Fibroblast of pulmonary artery (primary cell): ENCODE data around the gene COBLL1.
"Not testable (repeated sequence)": the region's sequence is repeated elsewhere in the genome, so short reads cannot be mapped to it uniquely, and the experiment has no call there.

Experiments
- DNase-seq: peaks from one replicate; pipeline ENCODE4 v3.0.0-alpha.2; 2010; ENCODE audit warnings: low read depth
- H3K4me3 ChIP-seq: replicated peaks from 2 replicates; pipeline ENCODE4 v1.5.1; 2011; ENCODE audit warnings: low read depth, mild to moderate bottlenecking, control low read depth, low read length, moderate library complexity
- TF ChIP-seq, protein P1 (sequence below): IDR thresholded peaks from 2 replicates; pipeline ENCODE4 v1.5.1; 2011; ENCODE audit warnings: mild to moderate bottlenecking, control low read depth, low read length, inconsistent platforms; ENCODE audit errors: missing control alignments

COBLL1 gene

DNA sequence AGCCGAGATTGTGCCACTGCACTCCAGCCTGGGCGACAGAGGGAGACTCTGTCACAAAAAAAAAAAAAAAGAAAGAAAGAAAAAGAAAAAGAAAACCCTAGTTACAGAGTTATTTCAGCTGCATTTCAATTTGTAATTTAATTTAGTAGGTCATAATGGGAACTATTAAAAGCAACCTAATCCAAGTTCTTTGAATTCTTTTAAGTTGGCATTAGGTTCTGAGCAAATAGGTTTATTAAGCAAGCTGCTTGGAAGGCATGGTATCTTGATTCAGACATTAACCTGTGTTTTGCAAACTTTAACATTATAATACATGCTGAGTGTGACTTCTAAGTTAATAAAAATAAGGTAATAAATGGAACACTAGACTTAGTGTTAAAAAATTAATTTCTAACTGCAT lies 29.8 kb upstream of the COBLL1 start:
- H3K4me3 ChIP-seq, result no peak overlapping the region
- TF ChIP-seq, protein P1, sequence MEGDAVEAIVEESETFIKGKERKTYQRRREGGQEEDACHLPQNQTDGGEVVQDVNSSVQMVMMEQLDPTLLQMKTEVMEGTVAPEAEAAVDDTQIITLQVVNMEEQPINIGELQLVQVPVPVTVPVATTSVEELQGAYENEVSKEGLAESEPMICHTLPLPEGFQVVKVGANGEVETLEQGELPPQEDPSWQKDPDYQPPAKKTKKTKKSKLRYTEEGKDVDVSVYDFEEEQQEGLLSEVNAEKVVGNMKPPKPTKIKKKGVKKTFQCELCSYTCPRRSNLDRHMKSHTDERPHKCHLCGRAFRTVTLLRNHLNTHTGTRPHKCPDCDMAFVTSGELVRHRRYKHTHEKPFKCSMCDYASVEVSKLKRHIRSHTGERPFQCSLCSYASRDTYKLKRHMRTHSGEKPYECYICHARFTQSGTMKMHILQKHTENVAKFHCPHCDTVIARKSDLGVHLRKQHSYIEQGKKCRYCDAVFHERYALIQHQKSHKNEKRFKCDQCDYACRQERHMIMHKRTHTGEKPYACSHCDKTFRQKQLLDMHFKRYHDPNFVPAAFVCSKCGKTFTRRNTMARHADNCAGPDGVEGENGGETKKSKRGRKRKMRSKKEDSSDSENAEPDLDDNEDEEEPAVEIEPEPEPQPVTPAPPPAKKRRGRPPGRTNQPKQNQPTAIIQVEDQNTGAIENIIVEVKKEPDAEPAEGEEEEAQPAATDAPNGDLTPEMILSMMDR, result no peak
- DNase-seq, result no peak

DNA sequence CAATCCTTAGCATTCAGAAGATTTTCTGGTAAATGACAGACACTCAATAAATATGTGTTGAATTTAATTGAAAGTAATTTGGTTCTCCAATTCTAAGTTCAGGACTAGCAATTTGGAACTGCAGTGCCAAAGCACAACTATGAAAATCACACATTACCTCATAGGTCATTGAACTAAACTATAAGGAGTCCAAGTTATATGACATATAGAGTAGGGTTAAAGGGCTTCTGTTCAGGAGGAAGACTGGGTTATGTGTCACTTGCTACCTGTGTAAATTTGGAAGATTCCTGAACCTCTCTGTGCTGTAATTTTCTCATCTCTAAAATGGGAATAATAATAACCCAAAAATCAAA lies 27.8 kb upstream of the COBLL1 start:
- TF ChIP-seq, protein P1, result no peak
- H3K4me3 ChIP-seq, result no peak overlapping the region
- no peak for DNase-seq

DNA sequence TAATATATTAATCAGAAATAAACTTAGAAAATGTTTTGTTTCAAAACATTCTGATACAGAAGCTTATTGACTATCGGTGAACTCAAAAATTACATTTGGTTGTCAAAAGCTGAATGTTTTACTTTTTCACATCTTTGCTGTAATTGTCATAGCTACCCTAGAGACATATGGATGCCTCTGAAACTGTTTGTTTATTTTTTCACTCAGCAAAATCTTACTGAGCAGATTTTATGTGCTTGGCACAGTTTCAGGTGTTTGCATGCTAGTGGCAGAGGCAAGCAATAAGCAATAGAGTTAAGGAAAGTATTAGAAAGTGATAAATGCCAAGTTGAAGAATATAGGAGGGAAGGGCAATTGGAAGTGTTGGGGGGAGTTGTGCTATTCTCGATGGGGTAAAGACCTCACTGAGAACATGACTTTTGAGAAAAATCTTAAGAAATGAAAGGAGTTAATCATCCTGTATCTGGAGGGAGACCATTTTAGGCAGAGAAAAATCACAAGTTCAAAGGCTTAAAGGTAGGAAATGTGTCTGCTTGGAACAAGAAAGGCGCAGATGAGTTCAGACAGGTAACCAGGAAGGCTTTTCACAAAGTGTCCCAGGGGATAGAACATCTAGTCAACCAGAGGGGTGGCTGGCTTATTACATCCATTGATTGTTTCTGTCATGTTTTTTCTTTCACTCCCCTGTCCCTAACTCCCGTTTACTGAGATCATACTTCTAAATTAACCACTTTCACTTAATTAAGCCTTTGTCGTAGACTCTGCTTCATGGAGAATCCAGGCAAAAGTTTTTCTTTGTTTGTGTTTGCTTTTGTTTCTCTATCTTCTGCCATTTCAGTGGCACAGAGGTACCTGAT lies 27.2 kb upstream of the COBLL1 start:
- no peak for DNase-seq
- no peak overlapping the region for H3K4me3 ChIP-seq
- TF ChIP-seq, protein P1, result no peak

DNA sequence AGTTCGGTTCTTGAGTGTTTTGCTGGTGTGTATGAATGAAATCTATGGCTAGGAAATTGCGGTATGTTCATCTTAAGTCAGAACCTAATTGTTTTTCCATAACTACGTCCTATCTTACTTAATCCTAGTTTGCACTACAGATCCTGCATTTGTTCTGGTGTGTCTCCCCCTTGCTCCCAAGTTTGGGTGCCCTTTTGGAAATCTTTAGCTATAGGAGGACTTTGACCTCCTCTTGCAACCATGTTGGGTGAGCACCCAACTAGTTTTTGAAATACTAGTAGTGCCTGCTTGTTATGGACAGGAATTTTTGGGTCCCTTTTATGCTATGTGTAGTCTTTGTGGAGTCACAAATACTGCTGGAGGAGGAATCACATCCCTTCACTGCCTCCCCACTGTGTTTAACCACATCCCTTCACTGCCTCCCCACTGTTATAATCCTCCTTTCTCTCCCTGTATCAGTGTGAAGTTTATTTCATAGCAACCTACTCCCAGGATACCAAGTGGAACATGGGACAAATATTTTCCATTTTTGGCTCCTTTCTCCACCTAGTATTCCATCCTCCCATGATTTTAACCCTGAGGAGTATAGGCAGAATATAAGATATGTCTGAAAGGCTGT lies 26.3 kb upstream of the COBLL1 start:
- TF ChIP-seq, protein P1, result no peak
- H3K4me3 ChIP-seq, result no peak overlapping the region
- DNase-seq, result no peak

DNA sequence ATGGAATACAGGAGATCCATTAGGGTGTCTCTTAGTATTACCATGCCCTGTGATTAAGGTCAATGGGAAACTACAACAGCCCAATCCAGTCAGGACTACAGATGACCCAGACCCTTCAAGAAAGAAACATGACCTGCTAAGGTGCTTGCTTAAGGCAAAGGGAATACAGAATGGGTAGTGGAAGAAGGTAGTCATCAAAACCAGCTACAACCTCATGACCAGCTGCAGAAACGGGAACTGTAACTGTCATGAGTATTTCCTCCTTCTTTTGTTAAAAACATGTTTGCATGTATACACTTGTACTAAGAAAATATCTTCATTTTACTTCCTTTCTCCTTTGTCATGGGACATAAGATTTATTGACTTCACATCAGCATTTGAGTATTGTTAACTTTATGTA lies 24.8 kb upstream of the COBLL1 start:
- DNase-seq, H3K4me3 ChIP-seq: not testable (repeated sequence)

DNA sequence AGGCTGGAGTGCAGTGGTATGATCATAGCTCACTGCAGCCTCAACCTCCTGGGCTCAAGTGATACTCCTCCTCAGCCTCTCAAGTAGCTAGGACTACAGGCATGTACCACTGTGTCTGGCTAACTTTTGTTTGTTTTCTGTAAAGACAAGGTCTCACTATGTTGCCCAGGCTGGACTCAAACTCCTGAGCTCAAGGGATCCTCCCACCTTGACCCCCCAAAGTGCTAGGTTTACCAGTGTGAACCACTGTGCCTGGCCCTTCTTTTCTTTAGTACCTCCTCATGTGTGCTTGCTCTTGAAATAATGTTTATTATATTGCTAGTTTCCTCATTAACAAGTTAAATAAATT lies 19.0 kb upstream of the COBLL1 start:
- TF ChIP-seq, protein P1, result no peak
- H3K4me3 ChIP-seq, result no peak overlapping the region
- no peak for DNase-seq

DNA sequence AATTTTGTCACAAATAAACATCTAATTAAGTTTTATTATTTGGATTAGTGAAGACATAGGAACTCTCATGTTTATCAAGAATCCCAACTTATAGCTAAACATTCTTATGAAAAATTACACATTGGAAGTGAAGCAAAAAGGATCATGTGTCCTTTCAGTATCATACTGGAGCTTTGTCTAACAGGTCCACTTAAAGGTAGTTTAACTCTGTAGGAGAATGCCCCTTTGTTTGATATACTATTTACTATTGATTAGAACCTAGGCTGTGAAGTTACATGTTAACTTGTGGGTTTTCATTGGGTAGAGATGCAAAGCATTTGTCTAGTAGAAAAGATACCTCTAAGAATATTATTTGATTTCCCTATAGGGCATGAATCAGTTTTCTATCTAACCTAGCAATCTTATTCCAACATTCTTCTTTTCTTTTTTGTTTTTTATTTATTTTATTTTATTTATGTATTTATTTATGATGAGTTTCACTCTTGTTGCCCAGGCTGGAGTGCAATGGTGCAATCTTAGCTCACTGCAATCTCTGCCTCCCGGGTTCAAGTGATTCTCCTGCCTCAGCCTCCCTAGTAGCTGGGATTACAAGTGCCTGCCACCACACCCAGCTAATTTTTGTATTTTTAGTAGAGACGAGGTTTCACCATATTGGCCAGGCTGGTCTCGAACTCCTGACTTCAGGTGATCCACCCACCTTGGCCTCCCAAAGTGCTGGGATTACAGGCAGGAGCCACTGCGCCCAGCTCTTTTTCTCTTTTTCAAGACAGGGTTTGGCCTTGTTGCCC lies 18.5 kb upstream of the COBLL1 start:
- not testable (repeated sequence) for DNase-seq, H3K4me3 ChIP-seq
